Ishikawa (cell line): Measurements from ENCODE around the gene ENOPH1.

Source experiments
- CEBPB ChIP-seq: IDR thresholded peaks from 2 replicates; pipeline ENCODE4 v1.6.1; 2012
- CREB1 ChIP-seq: IDR thresholded peaks from 2 replicates; pipeline ENCODE4 v1.6.1; 2012; ENCODE audit warnings: low read depth
- EGR1 ChIP-seq: IDR thresholded peaks from 2 replicates; pipeline ENCODE4 v1.6.1; 2012
- EP300 ChIP-seq: IDR thresholded peaks from 2 replicates; pipeline ENCODE4 v1.6.1; 2012; ENCODE audit warnings: borderline replicate concordance
- FOXM1 ChIP-seq: IDR thresholded peaks from 2 replicates; pipeline ENCODE4 v1.6.1; 2012; ENCODE audit warnings: low read depth, borderline replicate concordance
- NFIC ChIP-seq: IDR thresholded peaks from 2 replicates; pipeline ENCODE4 v1.6.1; 2012
- RAD21 ChIP-seq: IDR thresholded peaks from 2 replicates; pipeline ENCODE4 v1.6.1; 2012; ENCODE audit warnings: low read depth
- REST ChIP-seq: IDR thresholded peaks from 2 replicates; pipeline ENCODE4 v1.6.1; 2012; ENCODE audit warnings: low read depth, mild to moderate bottlenecking
- TAF1 ChIP-seq: IDR thresholded peaks from 2 replicates; pipeline ENCODE4 v1.6.1; 2012; ENCODE audit warnings: low read depth, mild to moderate bottlenecking
- TCF12 ChIP-seq: IDR thresholded peaks from 2 replicates; pipeline ENCODE4 v1.6.1; 2012; ENCODE audit warnings: low read depth
- TEAD4 ChIP-seq: IDR thresholded peaks from 2 replicates; pipeline ENCODE4 v1.6.1; 2012
- YY1 ChIP-seq: IDR thresholded peaks from 2 replicates; pipeline ENCODE4 v1.6.1; 2012; ENCODE audit warnings: low read depth
- ZBTB7A ChIP-seq: IDR thresholded peaks from 2 replicates; pipeline ENCODE4 v1.6.1; 2012; ENCODE audit warnings: low read depth
- TF ChIP-seq, protein P1 (sequence below): IDR thresholded peaks from 2 replicates; pipeline ENCODE4 v1.6.1; 2012
- TF ChIP-seq, protein P2 (sequence below): IDR thresholded peaks from 2 replicates; pipeline ENCODE4 v1.6.1; 2012

ENOPH1 gene

GRCh38 chr4:82452026-82452425 lies 21.6 kb downstream of the ENOPH1 start:
- no peak for TF ChIP-seq CEBPB
- no peak for TF ChIP-seq CREB1
- no peak for TF ChIP-seq NFIC
- TF ChIP-seq EP300: no peak
- TF ChIP-seq FOXM1: no peak
- TF ChIP-seq RAD21: no peak
- TF ChIP-seq TCF12: no peak
- no peak for TF ChIP-seq REST
- TF ChIP-seq TEAD4: no peak

DNA sequence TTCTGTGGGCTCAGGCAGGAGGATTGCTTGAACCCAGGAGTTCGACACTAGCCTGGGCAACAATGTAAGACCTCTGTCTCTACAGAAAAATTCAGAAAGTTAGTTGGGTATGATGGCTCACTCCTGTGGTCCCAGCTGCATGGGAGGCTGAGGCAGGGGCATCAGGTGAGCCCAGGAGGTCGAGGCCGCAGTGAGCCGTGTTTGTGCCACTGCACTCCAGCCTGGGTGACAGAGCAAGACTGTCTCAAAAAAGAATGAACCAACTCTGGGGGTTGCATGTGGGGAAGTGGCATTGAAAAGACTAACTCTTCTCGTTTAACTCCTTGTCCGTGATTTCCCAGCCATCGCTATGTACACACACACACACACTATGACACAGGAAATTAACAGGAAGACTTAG lies 26.9 kb downstream of the ENOPH1 start:
- no peak for TF ChIP-seq NFIC
- TF ChIP-seq, protein P1, sequence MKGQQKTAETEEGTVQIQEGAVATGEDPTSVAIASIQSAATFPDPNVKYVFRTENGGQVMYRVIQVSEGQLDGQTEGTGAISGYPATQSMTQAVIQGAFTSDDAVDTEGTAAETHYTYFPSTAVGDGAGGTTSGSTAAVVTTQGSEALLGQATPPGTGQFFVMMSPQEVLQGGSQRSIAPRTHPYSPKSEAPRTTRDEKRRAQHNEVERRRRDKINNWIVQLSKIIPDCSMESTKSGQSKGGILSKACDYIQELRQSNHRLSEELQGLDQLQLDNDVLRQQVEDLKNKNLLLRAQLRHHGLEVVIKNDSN: no peak
- TF ChIP-seq RAD21: no peak
- TF ChIP-seq TEAD4: no peak
- TF ChIP-seq REST: no peak
- TF ChIP-seq EGR1: no peak
- no peak for TF ChIP-seq CREB1
- no peak for TF ChIP-seq TAF1
- TF ChIP-seq TCF12: no peak
- TF ChIP-seq YY1: no peak
- no peak for TF ChIP-seq FOXM1
- TF ChIP-seq, protein P2, sequence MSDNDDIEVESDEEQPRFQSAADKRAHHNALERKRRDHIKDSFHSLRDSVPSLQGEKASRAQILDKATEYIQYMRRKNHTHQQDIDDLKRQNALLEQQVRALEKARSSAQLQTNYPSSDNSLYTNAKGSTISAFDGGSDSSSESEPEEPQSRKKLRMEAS: no peak
- TF ChIP-seq EP300: no peak
- TF ChIP-seq ZBTB7A: no peak
- no peak for TF ChIP-seq CEBPB

DNA sequence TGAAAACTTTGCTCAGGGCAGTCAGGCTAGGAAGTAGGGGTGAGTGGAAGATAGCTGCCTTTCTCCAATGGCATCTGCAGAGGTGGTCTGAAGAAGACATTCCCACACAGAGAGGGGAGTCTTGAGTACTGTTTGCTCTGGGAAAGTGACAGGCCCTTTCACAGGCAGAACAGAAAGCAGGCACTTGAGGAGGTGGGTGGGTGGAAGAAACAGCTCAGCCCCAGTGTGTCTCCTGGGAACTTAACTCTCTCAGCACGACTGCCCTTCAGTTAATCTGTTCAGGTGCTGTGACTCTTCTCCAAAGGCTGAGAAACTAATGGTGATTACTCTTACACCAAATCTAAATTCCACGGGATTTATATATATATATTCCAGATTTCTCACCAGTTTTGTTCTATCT lies 28.3 kb downstream of the ENOPH1 start:
- TF ChIP-seq TEAD4 (no peak), YY1 (no peak), EGR1 (no peak), CREB1 (no peak), ZBTB7A (no peak)
- TF ChIP-seq, protein P2: no peak

DNA sequence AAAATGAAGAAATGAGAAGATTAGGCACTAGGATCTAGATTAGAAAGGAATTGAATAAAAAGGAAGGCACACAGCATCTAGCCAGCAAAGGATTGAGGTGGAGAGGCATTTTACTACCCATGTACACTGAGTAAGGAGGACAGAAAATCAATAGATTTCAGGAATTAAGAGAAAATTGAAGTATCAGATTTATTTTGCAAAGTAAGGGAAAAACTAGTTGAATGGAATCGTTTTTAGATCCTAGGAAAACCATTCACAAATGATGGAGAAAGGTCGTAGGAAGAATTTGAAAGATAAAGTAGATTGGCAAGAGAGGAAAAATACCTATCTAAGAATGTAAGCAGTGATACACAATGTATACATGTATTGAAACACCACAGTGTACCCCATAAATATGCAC lies 31.3 kb downstream of the ENOPH1 start:
- TF ChIP-seq, protein P1: no peak
- TF ChIP-seq EGR1 (no peak), ZBTB7A (no peak)

- TF ChIP-seq TAF1 (no peak), RAD21 (peak; percentile 73), NFIC (peak; percentile 78)
Observed at GRCh38 chr4:82462415-82462831, 32.0 kb downstream of the ENOPH1 start.

GRCh38 chr4:82463221-82463620 lies 32.8 kb downstream of the ENOPH1 start:
- TF ChIP-seq YY1 (no peak), TEAD4 (no peak), TCF12 (no peak), EGR1 (no peak), REST (no peak), FOXM1 (no peak), TAF1 (no peak), CREB1 (no peak), NFIC (no peak), CEBPB (no peak), ZBTB7A (no peak), RAD21 (no peak), EP300 (no peak)
- TF ChIP-seq, protein P2: no peak
- TF ChIP-seq, protein P1: no peak
